ENCODE measurements around the gene JPH2.

JPH2 gene

DNA sequence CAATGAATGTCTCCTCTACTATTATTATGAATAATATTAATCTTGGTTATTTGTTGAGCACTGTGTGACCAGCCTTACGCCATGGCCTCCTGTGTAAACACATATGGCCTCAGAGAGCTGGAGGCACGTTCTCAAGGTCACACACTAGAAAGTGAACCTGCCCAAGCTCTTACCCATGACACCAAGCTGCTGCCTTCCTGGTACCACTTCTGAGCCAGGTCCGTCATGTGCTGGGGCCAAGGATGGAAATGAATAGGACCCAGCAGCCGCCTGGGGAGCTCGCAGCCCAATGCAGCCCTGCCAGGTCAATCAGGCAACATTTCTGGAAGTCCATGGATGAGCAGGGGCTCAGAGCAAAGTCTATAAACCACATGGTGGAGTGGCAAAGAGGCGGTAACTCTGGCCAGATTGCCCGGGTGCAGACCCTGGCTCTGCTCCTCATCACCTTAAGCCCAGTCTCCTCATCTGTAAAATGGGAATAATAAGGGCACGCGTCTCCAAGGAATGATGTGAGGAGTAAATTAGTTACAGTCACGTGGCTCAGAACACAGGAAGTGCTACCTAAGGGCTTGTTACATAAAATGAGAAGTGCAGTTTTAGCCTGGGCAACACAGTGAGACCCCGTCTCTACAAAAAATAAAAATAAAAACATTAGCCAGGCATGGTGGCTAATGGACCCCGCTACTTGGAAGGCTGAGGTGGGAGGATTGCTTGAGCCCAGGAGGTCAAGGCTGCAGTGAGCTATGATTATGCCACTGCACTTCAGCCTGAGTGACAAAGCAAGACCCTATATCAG lies 61.5 kb downstream of the JPH2 start:
- DNase-seq (ENCODE audit: low read depth, low spot score): no peak

DNA sequence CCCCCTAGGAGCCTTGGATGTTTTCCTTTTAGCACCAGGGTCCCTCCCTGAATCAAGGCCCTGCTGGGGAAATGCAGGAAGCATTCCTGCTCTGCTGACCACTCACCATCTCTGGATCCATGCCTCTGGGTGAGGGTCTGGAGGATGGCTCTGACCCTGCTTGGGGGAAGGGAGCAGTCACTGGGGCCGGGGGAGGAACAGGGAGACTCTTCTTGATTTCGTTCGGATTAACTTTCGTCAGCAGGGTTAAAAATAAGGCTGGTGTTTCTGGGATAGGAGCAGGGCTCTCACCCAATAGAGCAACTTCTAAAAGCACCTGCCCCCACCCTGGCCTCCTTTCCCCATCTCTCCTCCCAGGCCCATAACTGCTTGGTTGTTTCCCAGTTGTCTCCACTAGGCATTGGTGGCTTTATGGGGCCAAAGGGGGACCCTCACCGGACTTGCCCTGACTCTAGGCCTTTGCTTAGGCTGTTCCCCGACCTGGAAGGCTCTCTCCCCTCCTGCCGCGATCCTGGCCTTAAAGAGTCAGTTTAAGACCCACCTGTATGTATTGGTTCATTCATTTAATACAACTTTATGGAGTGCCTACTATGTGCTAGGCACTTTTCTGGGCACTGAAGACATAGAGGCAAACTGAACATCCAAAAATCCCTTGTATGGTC lies 63.0 kb downstream of the JPH2 start:
- DNase-seq (ENCODE audit: low read depth, low spot score): no peak

DNA sequence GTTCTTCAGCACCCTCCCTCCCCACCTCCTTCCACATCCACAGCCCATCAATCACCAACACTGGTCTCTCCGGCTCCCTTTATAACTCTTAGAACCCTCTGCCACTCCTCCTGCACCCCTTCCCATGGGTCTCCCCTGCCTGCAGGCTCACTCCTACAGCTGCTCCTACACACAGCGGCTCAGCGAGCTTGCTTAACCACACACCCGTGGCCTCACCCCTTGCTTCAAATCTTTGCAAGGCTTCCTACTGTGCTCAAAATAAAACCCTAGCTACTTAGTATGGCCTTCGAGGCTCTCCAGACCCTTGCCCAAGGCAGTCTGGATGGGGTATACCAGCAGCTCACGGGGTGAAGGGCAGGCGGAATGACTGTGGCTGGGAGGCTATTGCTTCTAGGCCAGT lies 63.7 kb downstream of the JPH2 start:
- DNase-seq (ENCODE audit: low read depth, low spot score): no peak

DNA sequence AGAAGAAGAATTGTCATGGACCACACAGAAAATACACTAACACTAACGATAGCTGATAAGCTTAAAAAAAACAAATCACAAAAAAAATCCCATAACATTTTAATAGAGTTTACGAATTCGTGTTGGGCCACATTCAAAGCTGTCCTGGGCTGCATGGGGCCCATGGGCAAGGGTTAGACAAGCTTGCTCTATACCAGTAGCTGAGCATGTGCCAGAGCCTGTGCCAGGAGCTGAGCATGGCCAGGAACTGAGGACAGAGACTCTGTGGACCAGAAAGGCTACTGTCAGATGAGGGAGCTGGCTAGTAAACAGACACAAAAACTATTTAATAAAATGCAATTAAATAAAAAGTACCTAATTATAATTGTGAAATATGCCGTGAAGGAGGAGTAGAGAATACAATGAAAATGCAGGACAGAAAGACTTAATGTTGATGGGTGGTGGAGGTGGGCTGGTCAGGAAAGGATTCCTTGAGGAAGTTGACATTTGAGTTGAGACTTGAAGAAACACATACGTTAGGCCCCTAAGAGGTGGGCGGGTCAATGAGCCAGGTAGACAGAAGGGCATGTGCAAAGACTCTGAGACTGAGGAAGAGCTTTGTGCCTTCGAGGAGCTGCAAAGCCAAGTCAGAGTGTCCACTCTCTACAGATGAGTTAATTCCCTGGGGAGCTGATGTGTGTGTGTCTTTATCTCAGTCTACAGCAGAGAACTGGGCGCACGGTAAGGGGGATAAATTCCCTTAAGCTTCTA lies 66.1 kb downstream of the JPH2 start:
- DNase-seq (ENCODE audit: low read depth, low spot score): no peak

GRCh38 chr20:44118185-44119033 lies 68.6 kb downstream of the JPH2 start:
- no peak for DNase-seq (ENCODE audit: low read depth, low spot score)

DNA sequence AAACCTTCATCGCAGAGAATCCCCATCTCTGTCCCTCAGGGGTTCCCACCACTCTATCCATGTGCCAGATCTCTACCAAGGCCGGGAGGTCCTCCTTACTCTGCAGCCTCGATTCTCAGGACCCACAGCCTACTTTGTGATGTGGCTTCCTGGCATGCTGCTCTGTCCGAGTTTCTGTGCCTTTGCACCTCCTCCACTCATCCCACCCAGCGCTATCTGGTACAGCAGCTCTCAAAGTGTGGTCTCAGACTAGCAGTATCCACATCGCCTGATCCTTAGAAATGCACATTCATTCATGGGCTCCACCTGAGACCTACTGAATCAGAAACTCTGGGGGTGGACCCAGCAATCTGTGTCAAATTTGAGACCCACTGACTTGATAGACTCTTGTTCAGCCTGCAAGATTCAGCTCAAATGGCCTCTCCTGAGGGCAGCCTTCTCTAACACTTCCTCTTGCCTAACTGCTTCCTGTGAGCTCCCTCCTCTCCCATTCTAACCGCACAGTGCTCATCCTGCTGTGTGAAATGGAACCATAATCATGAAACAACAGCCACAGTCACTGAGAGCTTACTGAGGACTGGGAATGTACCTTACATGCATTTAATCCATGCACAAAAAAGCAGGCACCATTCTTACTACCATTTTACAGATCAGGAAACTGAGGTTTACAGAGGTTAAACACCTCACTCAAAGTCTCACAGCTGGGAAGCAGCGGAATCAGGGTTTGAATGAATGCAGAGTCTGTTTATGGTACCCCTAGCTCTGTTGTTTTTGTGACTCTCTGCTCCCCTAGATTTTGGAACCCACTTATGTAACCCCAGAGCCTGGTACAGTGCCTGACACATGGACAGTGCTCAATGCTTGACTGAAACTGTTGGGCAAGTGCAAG lies 69.4 kb downstream of the JPH2 start:
- no peak for DNase-seq (ENCODE audit: low read depth, low spot score)

- no peak for DNase-seq (ENCODE audit: low read depth, low spot score)
Measured at GRCh38 chr20:44115762-44116644, 71.0 kb downstream of the JPH2 start.

- no peak for DNase-seq (ENCODE audit: low read depth, low spot score)
Measured at GRCh38 chr20:44115181-44115580, 71.8 kb downstream of the JPH2 start.

- DNase-seq (ENCODE audit: low read depth, low spot score): no peak
Measured at GRCh38 chr20:44113618-44114376, 73.2 kb downstream of the JPH2 start.

DNA sequence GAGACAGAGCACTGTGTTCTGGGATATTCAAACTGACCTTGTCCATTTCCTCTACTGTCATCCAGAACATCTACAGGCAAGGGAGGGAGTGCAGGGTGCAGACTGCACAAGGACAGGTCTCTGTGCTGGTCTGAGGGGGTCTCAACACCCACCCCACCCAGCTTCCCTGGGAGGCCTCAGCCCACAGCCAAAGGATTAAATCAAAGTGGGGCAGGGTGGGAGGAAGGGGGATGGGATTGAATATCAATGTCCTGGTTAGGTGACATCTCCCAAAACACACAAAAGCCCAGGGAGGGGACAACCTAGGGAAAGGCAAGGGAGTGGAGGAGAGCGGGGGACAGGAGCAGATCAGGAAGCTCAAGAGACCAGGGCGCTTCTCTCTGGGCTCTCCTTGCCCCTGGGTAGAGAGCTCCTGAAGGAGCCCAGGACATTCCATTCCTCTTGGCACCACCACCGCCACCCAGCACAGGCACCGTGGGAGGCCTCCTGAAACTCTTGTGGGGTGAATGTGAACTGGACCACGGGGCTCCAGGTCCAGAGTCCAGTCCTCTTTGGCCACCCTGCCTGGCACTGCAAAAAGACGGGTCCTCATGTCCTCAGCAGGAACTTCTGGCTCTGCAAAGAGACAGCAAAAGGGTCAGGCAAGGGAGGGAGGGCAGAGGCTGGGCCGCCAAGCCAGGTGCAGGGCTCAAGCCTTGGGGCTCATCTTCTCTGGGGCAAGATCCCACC lies 73.9 kb downstream of the JPH2 start:
- no peak for DNase-seq (ENCODE audit: low read depth, low spot score)

GRCh38 chr20:44112456-44112855 lies 74.5 kb downstream of the JPH2 start:
- DNase-seq (ENCODE audit: low read depth, low spot score): no peak

- peak; percentile 15 for DNase-seq (ENCODE audit: low read depth, low spot score)
Measured at GRCh38 chr20:44111712-44112335, 75.2 kb downstream of the JPH2 start.

DNA sequence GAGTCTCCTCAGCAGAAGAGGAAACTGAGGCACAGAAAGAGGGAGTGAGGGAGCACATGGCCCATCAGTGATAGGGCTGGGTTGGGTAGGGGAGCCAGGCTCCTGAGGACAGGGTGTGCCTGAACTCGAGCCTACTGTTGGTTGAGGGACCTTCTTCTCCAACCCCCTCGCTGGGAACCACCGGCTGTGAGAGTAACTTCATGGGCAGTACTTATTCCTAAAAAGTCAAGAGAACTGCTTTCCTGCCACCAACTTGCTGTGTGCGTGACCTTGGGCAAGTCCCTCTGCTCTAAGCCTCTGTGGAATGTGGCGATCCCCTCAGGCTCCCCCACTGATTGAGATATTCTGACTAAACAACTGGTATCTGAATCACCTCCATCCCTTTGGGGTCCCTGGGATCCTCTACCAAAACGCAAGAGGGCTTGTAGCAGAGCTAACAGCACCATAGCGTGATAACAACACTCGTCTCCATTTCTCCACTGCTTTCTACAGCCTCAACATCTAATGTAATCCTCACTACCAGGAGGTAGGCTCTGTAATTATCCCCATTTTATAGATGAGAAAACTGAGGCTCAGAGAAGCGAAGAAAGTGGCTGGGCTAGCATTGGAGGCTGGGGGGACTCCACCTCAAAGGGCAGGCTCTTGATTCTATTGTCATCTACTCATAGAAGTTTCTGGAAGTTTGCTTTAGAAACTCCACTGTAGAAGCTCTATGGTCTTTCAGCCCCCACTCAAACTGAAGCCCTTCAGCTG lies 76.0 kb downstream of the JPH2 start:
- DNase-seq (ENCODE audit: low read depth, low spot score): no peak

DNA sequence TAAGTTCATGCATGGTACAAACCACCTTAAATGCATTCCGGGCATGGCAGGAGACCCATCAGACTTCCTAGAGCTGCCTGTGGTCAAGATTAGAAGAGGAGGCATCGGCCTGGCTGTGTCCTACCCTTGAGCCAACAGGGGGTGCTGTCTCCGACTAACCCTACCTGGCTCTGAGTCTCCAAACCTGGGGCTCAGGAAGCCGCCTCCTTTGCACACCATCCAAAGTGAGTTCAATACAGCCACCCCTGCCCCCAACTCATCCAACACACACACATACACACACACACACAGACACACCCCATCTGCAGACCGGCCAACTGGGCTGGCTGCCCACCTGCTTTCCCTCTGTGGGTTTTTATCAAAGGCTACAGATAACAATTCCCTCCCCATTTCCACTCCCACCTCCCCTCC lies 77.0 kb downstream of the JPH2 start:
- no peak for DNase-seq (ENCODE audit: low read depth, low spot score)

DNA sequence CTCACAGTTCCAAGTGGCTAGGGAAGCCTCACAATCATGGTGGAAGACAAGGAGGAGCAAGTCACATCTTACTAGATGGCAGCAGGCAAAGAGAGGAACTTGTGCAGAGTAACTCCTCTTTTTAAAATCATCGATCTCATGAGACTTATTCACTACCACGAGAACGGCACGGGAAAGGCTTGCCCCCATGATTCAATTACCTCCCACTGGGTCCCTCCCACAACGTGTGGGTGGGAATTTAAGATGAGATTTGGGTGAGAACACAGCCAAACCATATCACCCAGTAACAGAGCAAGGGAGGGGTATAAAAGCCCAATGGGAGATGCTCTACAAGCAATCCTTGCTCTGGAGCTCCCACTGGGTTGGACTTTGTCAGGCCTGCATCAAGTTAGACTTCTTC lies 80.4 kb downstream of the JPH2 start:
- DNase-seq (ENCODE audit: low read depth, low spot score): no peak

DNA sequence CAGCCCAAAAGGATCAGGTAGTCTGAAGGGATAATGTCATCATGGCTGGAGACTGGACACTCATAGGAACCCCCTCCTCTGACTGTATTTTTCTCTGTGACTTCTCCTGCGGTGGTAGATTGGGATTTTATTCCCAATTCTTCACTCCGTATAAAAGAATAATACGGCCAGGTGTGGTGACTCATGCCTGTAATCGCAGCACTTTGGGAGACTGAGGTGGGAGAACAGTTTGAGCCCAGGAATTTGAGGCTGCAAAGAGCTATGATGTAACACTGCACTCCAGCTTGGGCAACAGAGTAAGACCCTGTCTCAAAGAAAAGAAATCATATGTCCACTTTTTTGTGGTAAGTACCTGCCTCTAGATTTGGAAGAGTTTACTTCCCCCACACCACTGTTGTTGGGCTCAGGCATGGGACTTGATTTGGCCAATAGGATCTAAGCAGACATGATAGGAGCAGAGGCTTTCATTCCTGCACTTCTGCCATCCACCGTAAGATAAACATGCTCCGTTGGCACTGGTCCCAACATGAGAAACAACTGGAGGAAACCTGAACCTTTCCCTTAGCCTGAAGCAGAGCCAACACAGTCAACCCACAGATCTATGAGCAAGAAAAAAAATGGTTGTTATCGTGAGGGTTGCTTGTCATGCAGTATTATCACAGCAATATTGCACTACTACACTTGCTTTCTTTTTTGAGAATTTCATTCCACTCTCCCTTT lies 82.0 kb downstream of the JPH2 start:
- no peak for DNase-seq (ENCODE audit: low read depth, low spot score)

Measured in smooth muscle cell of the brain vasculature (primary cell).